ENCODE measurements around the gene MTMR12.

Gene MTMR12, protein sequence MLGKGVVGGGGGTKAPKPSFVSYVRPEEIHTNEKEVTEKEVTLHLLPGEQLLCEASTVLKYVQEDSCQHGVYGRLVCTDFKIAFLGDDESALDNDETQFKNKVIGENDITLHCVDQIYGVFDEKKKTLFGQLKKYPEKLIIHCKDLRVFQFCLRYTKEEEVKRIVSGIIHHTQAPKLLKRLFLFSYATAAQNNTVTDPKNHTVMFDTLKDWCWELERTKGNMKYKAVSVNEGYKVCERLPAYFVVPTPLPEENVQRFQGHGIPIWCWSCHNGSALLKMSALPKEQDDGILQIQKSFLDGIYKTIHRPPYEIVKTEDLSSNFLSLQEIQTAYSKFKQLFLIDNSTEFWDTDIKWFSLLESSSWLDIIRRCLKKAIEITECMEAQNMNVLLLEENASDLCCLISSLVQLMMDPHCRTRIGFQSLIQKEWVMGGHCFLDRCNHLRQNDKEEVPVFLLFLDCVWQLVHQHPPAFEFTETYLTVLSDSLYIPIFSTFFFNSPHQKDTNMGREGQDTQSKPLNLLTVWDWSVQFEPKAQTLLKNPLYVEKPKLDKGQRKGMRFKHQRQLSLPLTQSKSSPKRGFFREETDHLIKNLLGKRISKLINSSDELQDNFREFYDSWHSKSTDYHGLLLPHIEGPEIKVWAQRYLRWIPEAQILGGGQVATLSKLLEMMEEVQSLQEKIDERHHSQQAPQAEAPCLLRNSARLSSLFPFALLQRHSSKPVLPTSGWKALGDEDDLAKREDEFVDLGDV

DNA sequence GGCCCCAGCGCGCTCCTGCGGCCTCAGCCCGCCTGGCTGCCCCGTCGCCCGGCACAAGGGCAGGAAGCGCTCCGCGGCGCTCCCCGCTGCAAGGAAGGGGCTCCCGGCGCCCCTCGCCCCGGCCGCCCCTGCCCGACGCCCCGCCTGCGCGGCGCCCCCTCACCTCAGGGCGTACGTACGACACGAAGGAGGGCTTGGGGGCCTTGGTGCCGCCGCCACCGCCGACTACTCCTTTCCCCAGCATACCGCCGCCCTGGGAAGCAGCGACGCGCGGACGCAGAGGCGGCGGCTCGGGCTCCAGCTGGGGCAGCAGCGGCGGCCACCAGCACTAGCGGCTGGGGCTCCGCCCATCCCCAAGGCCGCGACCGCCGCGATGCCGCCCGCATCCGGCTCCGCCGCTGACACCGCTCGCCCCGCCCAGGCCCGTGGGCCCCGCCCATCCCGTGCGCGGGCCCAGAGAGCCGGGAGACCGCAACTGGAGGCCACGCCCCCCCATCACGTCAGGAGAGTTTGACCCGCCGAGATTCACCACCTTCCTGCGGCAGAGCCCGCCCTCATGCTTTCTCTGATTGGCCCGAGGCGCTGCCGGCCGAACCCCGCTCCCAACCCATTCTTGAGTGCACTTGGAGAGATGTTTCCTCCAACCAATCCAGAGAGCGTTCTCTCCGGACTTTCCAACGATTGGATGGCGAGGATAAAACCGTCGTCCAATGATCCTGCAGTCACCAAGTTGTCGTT is at the start of gene MTMR12:
Gene MTMR12, minus strand, starts transcription at position 345 of the 738 bp plus-strand sequence. Its CDS starts 101 bp downstream, at position 244.
- peak; percentile 100 for DNase-seq

DNA sequence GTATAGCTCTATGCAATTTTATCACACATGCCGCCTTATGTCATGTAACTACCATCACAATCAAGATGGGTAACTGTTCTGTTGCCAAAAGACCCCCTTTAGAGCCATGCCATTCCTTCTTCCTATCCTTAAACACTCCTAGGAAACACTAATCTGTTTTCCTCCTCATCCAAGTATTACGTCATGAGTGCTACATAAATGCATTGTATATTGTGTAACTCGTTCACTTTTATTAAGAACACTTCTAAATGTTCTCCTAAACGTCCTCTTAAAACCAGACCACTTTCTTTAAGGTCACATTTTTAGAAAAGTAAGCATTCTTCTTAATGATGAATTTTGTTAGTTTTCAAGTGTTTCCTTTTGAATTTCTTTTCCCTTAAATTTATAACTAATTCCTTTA is 49.8 kb upstream of the MTMR12 start:
- DNase-seq, result no peak

DNA sequence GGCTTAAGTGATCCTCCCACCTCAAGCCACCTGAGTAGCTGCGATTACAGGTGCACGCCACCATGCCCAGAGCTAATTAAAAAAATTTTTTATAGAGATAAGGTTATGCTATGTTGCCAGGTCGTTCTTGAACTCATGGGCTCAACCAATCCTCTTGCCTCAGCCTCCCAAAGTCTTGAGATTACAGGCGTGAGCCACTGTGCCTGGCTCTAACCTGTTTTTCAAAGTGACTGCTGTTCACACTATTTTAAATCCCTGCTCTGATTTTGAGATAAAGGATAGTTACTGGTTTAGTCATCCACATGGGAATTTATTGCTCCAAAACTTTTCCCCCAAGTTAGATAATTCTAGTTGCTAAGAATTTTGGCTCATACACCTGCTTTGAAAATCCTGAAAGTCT is 48.2 kb upstream of the MTMR12 start:
- DNase-seq, result no peak

DNA sequence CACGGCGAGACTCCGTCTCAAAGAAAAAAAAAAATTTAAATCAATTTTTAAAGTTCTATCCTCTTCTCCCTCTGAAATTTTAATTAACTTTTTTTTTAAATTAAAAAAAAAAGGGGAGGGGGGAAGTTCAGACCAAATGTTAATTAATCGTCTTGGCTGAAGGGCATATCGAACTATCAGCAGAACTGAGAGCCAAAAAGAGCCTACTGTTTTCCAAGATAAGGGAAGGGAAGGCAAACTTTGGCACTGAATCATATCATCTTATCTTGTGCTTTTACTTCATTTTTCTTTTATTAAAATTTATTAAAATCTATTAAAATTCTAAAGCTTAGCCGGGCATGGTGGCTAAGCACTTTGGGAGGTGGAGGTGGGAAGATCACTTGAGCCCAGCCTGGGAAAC is 45.9 kb upstream of the MTMR12 start:
- peak; percentile 45 for DNase-seq

DNA sequence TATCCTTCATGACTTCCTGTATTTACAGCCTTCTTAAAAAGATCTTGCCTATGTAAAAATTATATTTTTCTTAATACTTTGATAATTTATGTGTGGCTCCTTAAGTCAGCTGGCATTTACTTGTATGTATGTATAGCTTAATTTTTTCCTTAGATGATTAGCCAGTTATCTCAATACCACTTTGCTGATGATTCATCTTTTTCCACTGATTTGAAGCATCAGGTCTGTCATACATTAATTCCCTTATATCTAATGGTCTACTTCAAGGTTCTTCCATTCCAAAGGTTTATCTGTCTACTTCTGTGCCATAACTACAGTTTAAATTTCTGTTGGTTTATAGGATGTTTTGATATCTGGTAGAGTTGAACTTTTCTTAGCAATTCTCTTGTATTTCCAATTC is 44.9 kb upstream of the MTMR12 start:
- no peak for DNase-seq

DNA sequence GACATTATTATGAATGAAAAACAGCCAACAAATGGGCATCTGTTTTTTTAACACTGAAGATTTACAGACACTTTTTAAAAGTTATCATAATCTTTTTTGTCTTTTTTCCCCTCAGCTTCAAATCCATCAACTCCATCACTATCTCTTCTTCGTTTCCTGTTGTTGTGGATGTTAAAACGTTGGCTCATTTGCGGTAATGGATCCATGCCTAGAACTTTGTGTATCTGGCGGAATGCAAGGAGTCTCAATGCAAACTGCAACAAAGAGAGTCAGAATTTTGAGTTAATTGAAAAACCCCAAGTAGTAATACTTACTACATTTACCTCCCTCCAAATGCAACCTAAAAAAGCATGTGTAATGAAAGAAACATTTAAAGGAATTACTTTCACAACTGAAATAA is 42.9 kb upstream of the MTMR12 start:
- no peak for DNase-seq

DNA sequence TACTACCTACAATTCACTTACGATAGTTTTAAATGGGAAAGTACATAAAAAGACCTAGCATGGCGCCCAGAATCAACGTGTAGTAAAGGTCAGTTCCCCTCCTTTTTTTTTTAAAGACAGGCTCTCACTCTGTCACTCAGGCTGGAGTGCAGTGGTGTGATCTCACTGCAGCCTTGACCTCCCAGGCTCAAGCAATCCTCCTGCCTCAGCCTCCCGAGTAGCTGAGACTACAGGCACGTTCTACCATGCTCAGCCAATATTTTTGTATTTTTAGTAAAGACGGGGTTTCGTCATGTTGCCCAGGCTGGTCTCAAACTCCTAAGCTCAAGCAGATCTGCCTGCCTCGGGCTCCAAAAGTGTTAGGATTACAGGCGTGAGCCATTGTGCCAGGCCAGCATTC is 40.7 kb upstream of the MTMR12 start:
- DNase-seq, result no peak

DNA sequence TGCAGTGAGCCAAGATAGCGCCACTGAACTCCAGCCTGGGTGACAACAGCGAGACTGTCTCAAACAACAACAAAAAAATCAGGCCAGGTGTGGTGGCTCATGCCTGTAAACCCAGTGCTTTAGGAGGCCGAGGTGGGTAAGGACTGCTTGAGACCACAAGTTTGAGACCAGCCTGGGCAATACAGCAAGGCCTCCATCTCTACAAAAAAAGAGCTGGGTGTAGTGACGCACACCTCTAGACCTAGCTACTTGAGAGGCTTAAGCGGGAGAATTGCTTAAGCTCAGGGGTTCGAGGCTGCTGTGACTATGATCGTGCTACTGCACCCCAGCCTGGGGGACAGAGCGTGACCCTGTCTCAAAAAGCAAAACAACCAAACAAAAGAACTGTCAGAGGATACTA is 39.9 kb upstream of the MTMR12 start:
- no peak for DNase-seq

DNA sequence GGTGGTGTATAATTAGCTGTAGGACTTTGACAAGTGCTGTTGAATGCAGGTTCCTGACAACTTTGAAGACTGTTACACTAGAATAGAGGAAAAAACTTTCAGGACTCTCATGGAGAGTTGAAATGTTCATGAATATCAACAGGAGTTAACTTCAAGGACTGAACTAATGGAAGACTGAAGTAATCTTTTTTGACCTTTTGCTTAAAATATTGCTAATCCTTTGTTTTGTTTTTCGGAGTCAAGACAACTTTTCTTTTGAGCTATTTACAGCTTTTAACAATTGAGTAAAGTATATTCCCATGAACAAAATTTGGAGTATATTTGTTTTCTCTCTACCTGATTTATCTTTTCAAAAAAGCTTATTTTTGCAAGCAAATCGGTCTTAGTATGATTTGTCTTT is 34.1 kb upstream of the MTMR12 start:
- DNase-seq, result no peak

DNA sequence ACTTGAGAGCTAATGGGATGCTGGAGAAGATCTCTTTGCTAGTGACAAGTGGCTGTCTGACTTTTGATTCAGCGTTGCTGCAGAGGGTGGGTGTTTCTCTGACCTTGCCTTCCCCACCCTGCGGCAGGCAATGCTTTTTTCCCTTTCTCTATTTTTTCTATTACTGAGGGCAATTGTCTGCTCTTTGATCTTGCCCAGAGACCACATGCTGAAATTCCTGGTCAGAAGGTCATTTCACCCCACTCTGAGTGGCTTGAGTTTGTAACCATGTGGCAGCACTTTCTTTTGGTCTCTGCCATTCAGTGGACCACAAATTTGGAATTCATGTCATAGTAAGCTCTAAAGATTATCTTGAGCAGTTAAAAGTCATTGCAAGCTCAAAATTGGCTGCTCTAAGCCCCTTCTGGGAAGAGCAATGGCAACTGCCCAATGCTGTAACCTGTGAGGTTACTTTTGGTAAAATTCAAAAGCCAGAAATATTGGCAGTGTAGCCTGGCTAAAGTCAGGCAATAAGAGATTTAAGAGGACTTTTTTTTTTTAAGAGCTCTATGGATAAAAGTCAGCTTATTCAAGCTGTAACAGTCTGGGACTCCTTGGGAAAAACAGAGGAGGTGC is 30.4 kb upstream of the MTMR12 start:
- DNase-seq, result no peak

DNA sequence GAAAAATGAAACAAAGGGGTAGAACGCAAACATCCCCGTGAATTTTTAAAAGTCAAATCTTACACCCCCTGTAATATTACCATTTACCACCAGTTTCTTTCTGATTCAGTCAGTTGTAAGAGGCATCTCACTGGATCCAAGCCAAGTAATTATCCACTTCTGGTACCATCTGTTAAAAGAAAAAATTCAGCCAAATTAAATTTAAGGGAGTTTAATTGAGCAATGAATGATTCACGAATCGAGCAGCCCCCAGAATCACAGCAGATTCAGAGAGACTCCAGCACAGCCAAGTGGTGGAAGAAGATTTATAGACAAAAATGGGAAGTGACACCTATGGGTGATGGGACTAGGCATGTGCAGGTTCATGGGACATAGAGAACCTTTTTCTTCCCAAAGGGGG is 29.9 kb upstream of the MTMR12 start:
- no peak for DNase-seq

DNA sequence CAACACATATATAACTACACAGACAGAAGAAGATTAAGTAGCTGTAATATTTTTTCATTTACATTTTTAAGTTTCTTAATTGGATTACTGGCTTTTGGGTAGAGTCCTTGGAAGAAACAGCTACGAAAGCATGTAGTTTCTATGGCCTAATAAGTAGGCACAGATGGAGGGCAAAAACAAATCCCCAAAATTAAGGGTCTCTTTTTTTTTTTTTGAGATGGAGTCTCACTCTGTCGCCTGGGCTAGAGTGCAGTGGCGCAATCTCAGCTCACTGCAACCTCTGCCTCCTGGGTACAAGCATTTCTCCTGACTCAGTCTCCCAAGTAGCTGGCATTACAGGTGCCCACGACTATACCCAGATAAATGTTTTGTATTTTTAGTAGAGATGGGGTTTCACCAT is 27.1 kb upstream of the MTMR12 start:
- DNase-seq, result no peak

DNA sequence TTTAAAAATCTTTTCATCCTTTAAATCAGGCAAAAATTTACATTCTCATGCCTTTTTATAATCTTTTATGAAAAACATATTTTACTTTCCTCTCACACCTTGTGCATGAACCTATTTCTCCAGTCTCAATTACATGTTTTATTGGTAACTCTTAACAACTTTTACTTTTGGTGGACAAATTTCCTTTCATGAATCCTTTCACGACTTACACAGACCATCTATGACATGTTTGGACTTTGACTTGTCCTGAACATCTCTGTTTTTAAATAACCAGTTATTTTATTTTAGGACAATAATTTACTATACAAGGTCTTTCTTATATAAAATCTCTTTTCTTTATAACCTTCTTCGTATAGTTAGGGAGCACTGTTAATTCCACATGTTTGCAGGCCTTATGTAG is 26.5 kb upstream of the MTMR12 start:
- DNase-seq, result peak; percentile 57

DNA sequence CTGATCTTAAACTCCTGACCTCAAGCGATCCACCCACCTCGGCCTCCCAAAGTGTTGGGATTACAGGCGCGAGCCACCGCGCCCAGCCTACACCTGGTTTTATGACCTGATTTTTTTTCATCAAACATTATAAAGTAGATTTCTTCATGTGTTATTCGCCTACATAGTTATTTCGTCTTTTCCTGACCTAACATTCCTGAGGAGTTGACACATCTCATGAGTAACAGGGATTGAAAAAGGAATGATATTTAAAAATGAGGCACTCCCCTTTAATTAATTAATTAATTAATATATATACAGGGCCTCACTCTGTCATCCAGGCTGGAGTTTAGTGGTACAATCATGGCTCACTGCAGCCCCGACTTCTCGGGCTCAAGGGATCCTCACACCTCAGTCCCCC is 20.2 kb upstream of the MTMR12 start:
- no peak for DNase-seq

DNA sequence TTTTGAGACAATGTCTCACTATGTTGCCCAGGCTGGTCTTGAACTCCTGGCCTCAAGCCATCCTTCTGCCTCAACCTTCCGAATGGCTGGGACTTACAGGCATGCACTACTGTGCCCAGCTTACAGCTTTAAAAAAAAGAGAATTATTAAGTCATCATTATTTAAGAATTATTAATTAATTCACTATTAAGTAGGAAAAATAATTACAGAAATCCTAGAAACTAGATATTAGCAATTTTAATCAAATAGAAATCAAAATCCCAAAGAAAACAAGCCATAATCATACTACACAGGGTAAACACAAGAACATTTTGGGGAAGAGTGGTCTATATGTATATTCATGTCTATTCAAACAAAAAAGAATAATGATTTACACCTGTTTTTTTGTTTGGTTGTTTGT is 19.6 kb upstream of the MTMR12 start:
- DNase-seq, result no peak

DNA sequence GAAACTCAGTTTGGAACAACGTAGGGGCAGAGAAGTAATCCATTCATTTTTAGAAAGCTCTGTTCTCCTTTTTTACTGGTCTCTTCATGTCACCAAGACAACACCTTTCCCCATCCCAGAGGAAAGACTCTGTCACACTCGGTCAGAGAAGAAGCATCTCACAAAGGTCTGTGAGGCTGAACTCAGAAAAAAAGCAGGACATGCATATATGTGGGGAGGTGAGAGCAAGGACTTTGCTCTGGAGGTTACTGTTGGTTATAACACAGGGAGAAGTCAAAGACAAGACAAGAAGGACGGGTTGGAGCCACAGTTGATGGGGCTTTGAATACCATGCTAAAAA is 19.2 kb upstream of the MTMR12 start:
- DNase-seq, result no peak

DNA sequence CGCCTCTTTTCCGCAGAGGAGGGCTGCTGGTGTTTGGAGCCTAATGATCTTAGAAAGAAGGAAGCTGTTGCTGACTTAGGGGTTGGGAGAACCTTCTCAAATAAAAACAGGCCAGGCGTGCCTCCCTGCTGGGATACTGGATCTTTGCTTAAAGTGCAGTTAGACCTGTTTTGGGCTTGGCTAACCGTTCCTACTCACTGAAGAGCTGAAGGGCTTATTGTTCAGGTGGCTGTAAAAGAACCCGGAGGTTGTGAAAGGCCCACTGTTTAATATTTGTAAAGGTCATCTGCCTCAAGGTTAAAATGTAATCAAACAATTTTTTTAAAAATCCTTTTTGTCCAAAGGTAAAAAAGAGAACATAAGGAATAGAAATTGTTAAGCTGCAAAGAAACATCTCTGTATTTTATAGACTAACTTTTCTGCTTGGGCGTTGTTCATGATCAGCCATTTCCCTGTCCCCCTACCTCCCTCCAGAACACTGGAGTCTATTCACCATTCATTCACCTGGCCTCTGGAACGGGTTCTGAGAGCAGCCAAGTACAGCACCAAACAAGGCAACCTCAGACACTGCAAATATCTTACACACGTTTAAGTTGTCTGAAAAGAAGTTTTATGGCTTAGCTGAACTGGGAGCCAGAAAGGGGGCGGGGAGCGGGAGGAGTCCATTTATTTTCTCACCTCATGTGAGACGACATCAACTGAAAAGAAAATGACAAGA is 18.6 kb upstream of the MTMR12 start:
- DNase-seq, result no peak

DNA sequence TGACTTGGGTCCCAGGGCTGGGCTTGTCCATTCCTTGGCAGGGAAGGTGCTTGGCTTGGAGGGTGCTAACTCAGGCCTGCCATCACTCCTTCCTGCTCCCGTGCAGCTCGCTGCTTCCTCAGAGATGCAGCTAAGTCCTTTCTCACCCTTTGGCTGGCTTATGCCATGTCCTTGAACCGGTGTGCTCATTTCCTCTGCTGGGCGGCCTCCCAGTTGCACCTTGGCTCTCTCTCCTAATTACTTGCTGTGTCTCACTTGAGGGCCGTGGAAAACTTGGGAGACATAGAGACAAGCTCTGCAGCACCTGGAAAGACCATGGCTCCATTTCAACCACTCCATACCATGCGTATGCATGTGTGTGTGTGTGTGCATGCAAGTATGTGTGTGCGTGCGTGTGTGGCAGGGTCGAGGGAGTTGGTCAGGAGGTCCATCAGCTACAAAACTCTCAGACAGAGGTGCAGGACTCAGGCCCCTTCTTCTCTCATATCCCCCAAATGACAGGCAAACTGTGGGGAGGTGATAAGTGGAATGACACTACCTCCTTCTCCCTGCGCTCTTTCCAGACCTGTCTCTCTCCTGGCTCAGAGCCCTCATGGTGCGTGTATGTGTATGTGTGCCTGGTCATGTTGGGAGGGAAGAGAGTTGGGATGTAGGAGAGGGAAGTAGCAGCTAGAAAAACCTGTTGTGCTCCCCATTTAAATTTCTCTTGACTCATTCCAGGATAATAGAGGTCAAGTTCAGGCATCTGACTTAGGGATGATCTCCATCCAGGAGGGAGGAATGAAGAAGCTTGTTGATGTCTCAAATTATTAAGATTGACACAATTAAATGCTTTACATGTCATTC is 17.6 kb upstream of the MTMR12 start:
- no peak for DNase-seq

DNA sequence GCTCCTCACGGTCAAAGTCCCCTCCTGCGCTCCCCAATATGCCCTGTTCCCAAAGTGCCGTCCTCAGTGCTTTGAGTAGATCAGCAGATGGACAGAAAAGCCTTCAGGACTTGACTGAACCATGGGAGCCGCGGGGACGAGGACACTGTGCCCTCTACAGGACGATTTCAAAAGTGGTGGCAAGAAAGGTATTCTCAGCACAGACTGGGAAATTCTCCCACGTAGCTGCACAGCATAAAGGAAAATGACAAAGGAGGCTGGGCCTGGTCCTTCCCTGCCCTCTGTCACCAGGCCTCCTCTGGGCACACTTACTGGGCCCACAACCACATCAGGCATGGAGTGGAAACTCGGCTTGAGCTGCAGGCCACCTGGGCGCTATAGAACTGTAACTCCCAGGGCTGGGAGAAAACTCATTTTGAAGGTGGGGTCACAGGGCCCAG is 16.7 kb upstream of the MTMR12 start:
- peak; percentile 85 for DNase-seq

DNA sequence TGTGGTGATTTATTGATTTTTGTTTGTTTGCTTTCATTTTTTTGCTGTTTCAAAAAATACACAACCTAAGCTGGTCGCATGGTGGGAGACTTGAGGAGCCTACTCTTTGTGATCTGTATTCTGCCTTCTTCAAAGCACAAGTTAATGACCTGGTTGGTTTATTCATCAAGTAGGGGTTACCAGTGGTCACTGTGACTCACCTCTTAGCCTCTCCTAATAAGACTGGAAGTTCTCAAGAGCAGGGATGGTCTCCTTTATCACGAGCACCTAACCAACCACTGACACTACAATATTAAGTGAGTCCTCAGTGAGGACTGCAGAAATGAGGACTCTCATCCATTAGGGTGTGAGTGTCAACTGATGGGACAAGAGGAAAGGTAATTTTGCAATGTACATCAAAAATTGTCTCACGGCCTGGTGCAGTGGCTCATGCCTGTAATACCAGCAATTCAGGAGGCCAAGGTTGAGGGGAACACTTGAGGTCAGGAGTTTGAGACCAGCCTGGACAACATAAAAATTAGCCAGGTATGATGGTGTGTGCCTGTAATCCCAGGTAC is 13.6 kb upstream of the MTMR12 start:
- DNase-seq, result no peak

DNA sequence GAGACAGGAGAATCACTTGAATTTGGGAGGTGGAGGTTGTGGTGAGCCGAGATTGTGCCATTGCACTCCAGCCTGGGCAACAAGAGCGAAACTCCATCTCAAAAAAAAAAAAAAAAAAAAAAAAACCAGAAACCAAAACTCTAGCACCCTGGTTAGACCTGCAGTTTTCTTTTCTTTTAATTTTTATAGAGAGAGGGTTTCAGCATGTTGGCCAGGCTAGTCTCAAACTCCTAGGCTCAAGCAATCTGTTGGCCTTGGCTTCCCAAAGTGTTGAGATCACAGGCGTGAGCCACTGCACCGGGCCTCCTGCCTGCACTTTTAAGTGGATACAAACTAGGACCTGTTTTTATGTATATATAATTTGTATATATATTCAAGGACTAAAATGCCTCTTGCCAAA is 12.9 kb upstream of the MTMR12 start:
- DNase-seq, result no peak

All from hematopoietic multipotent progenitor cell treated with erythropoietin and hydrocortisone succinate and interleukin-3 and kit ligand, for 4 days (in vitro differentiated cells).